DOHH2 (cell line): ENCODE data around the gene TGM2.

ENCODE experiments used
- H3F3A ChIP-seq: fragments of 200-600 bp; sonication (generic), shearing (Covaris generic); 2 replicates; pipeline ENCODE4 v1.6.0; 2016; ENCODE audit warnings: antibody characterized with exemption, mild to moderate bottlenecking; ENCODE audit not compliant: control insufficient read depth, insufficient read depth
- H3K27ac ChIP-seq: fragments of 200-600 bp; sonication (generic); 2 replicates; pipeline ENCODE4 v1.5.1; 2014; ENCODE audit warnings: low read depth, mild to moderate bottlenecking, low read length, moderate library complexity
- H3K27me3 ChIP-seq: fragments of 200-600 bp; sonication (generic); 2 replicates; pipeline ENCODE4 v1.6.1; 2014; ENCODE audit warnings: mild to moderate bottlenecking, low read length, mixed read lengths; ENCODE audit not compliant: control insufficient read depth
- H3K36me3 ChIP-seq: fragments of 200-600 bp; sonication (generic); 2 replicates; pipeline ENCODE4 v1.6.1; 2014; ENCODE audit warnings: mild to moderate bottlenecking, low read length, moderate library complexity, mixed read lengths; ENCODE audit not compliant: control insufficient read depth
- H3K4me1 ChIP-seq: fragments of 200-600 bp; sonication (generic); 2 replicates; pipeline ENCODE4 v1.6.1; 2014; ENCODE audit warnings: mild to moderate bottlenecking, low read length, mixed read lengths; ENCODE audit not compliant: control insufficient read depth
- H3K4me2 ChIP-seq: fragments of 200-600 bp; sonication (generic); 2 replicates; pipeline ENCODE4 v1.6.0; 2014; ENCODE audit warnings: mild to moderate bottlenecking, low read length, moderate library complexity
- H3K4me3 ChIP-seq: fragments of 200-600 bp; sonication (generic); 2 replicates; pipeline ENCODE4 v1.5.1; 2014; ENCODE audit warnings: mild to moderate bottlenecking, low read length, mixed read lengths
- H3K79me2 ChIP-seq: fragments of 200-600 bp; sonication (generic); 2 replicates; pipeline ENCODE4 v1.6.1; 2014; ENCODE audit warnings: mild to moderate bottlenecking, low read length, mixed read lengths; ENCODE audit not compliant: control insufficient read depth
- H3K9me2 ChIP-seq: fragments of 200-600 bp; sonication (generic); replicated peaks from 2 replicates; pipeline ENCODE4 v1.6.1; 2014; ENCODE audit warnings: mild to moderate bottlenecking, low read length, mixed read lengths; ENCODE audit not compliant: control insufficient read depth
- H3K9me3 ChIP-seq: fragments of 200-600 bp; sonication (generic); 2 replicates; pipeline ENCODE4 v1.6.1; 2014; ENCODE audit warnings: antibody characterized with exemption, low read length, mixed read lengths; ENCODE audit not compliant: control insufficient read depth, insufficient read depth
- H4K20me1 ChIP-seq: fragments of 200-600 bp; sonication (generic); 2 replicates; pipeline ENCODE4 v1.6.0; 2014; ENCODE audit warnings: low read depth, mild to moderate bottlenecking, antibody characterized with exemption, low read length, moderate library complexity; ENCODE audit not compliant: control insufficient read depth, insufficient read depth
- CTCF ChIP-seq: fragments of 200-600 bp; sonication (generic); IDR thresholded peaks from one replicate; pipeline ENCODE4 v1.5.1; 2014; ENCODE audit warnings: antibody characterized with exemption, mild to moderate bottlenecking, low read depth, low read length; ENCODE audit not compliant: poor library complexity, severe bottlenecking
- EZH2phosphoT487 ChIP-seq: fragments of 200-600 bp; sonication (generic); IDR thresholded peaks from 2 replicates; pipeline ENCODE4 v1.6.1; 2017; ENCODE audit warnings: borderline replicate concordance, mild to moderate bottlenecking, antibody characterized with exemption, low read length, moderate library complexity, mixed read lengths

TGM2 gene

GRCh38 chr20:38137441-38138037 lies 27.5 kb downstream of the TGM2 start:
- H3K4me3 ChIP-seq, result no peak overlapping the region
- H3K36me3 ChIP-seq, result no peaks in the 10 kb centered on the region
- H3K9me3 ChIP-seq, result no peaks in the 10 kb centered on the region
- H3K4me1 ChIP-seq, result no peaks in the 10 kb centered on the region
- no peaks in the 10 kb centered on the region for H3F3A ChIP-seq
- no peaks in the 10 kb centered on the region for H3K9me2 ChIP-seq
- H3K27me3 ChIP-seq, result no peaks in the 10 kb centered on the region
- H4K20me1 ChIP-seq, result no peaks in the 10 kb centered on the region
- TF ChIP-seq CTCF (no peak), EZH2phosphoT487 (no peak)
- H3K79me2 ChIP-seq, result no peaks in the 10 kb centered on the region
- H3K27ac ChIP-seq, result no peak overlapping the region
- no peak overlapping the region for H3K4me2 ChIP-seq

GRCh38 chr20:38136421-38137245 lies 28.4 kb downstream of the TGM2 start:
- Histone ChIP-seq H3K4me1 (no peaks in the 10 kb centered on the region), H3K79me2 (no peaks in the 10 kb centered on the region), H3K36me3 (no peaks in the 10 kb centered on the region), H3K9me3 (no peaks in the 10 kb centered on the region), H3K27me3 (no peaks in the 10 kb centered on the region), H3K27ac (no peak overlapping the region), H3K4me3 (no peak overlapping the region), H3K4me2 (no peak overlapping the region), H4K20me1 (no peaks in the 10 kb centered on the region), H3F3A (no peaks in the 10 kb centered on the region), H3K9me2 (no peaks in the 10 kb centered on the region)
- TF ChIP-seq EZH2phosphoT487, result no peak
- TF ChIP-seq CTCF, result no peak

GRCh38 chr20:38135651-38136420 lies 29.2 kb downstream of the TGM2 start:
- H3K27me3 ChIP-seq, result no peaks in the 10 kb centered on the region
- H3F3A ChIP-seq, result no peaks in the 10 kb centered on the region
- H3K4me3 ChIP-seq, result no peak overlapping the region
- H3K36me3 ChIP-seq, result no peaks in the 10 kb centered on the region
- no peaks in the 10 kb centered on the region for H3K9me3 ChIP-seq
- H3K79me2 ChIP-seq, result no peaks in the 10 kb centered on the region
- H4K20me1 ChIP-seq, result no peaks in the 10 kb centered on the region
- H3K9me2 ChIP-seq, result no peaks in the 10 kb centered on the region
- H3K27ac ChIP-seq, result no peak overlapping the region
- H3K4me1 ChIP-seq, result no peaks in the 10 kb centered on the region
- TF ChIP-seq EZH2phosphoT487 (no peak), CTCF (no peak)
- no peak overlapping the region for H3K4me2 ChIP-seq
